Glutamatergic neuron (in vitro differentiated cells): ENCODE results near the gene SLC66A2. TPM values are rescaled to one million over a fixed set of nuclear protein-coding genes. Genes with fewer than 3 reads are reported as not detected.

Source experiments
- DNase-seq: peaks from one replicate; pipeline ENCODE4 v3.0.0; 2022
- H3K27ac Mint-ChIP-seq: one replicate; pipeline ENCODE4 v1.8.0; 2020; ENCODE audit warnings: mild to moderate bottlenecking, mixed read lengths, inconsistent platforms; ENCODE audit not compliant: unreplicated experiment
- H3K27me3 Mint-ChIP-seq: one replicate; pipeline ENCODE4 v1.8.0; 2020; ENCODE audit warnings: mild to moderate bottlenecking, moderate library complexity, mixed read lengths, inconsistent platforms; ENCODE audit not compliant: unreplicated experiment
- H3K36me3 Mint-ChIP-seq: one replicate; pipeline ENCODE4 v1.8.0; 2020; ENCODE audit warnings: mild to moderate bottlenecking, mixed read lengths, inconsistent platforms; ENCODE audit not compliant: unreplicated experiment
- H3K4me1 Mint-ChIP-seq: one replicate; pipeline ENCODE4 v1.8.0; 2020; ENCODE audit warnings: mild to moderate bottlenecking, low read depth, mixed read lengths, inconsistent platforms; ENCODE audit not compliant: unreplicated experiment
- H3K4me3 Mint-ChIP-seq: one replicate; pipeline ENCODE4 v1.8.0; 2020; ENCODE audit warnings: mild to moderate bottlenecking, mixed read lengths, inconsistent platforms; ENCODE audit not compliant: unreplicated experiment
- H3K9me3 Mint-ChIP-seq: one replicate; pipeline ENCODE4 v1.8.0; 2020; ENCODE audit warnings: mild to moderate bottlenecking, moderate library complexity, mixed read lengths, inconsistent platforms; ENCODE audit not compliant: unreplicated experiment
- CTCF ChIP-seq: fragments of 200-600 bp; sonication (generic); IDR thresholded peaks from one replicate; pipeline ENCODE4 v1.5.0; 2021; ENCODE audit not compliant: partially characterized antibody, unreplicated experiment
- total RNA-seq: library from RNA; stranded (reverse); fragmentation: NEBNext Ultra II Directional; extraction: Animal tissue kit (Norgen Biotek cat#: 25700); gene quantifications from one replicate; pipeline ENCODE4 v1.2.1, GENCODE V29; 2021; ENCODE audit not compliant: unreplicated experiment

SLC66A2 gene
- total RNA-seq, 1 donor from 2014 or later = 56.6 TPM

- DNase-seq = no peak
Observed at GRCh38 chr18:79863161-79864005, 88.1 kb downstream of the SLC66A2 start.

DNA sequence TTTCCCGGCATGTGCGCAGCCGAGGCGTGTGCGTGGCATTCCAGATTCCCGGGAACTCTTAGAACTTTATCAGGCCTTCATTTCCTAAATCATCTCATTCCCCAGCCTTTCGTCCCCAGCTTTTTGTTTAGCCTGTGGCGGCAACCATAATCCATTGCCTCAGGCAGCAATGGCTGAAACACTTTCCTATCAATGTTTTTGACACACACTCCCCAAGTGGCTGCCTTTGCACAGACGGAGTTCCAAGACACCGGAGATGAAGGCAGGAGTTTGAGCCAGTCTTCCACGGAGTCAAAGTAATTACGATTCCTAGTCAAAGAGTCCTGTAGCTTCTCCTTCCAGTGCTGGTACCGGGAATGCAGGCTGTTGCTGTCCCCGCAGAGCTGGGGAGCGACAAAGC is 88.9 kb downstream of the SLC66A2 start:
- Mint-ChIP-seq H3K27ac (no peak overlapping the region), H3K4me1 (no peaks in the 10 kb centered on the region), H3K36me3 (peaks cover 14% of the 10 kb centered on the region), H3K27me3 (peaks cover 6% of the 10 kb centered on the region), H3K9me3 (peaks cover 10% of the 10 kb centered on the region), H3K4me3 (no peak overlapping the region)
- DNase-seq = no peak
- TF ChIP-seq CTCF = no peak

More at GRCh38 chr18:79863161-79864005, 88.1 kb downstream of the SLC66A2 start:
- Mint-ChIP-seq H3K4me1 (no peaks in the 10 kb centered on the region), H3K27ac (no peak overlapping the region), H3K27me3 (peaks cover 6% of the 10 kb centered on the region), H3K4me3 (no peak overlapping the region), H3K36me3 (peaks cover 14% of the 10 kb centered on the region), H3K9me3 (peaks cover 10% of the 10 kb centered on the region)
- no peak for TF ChIP-seq CTCF

- Mint-ChIP-seq H3K36me3 (peaks cover 14% of the 10 kb centered on the region), H3K4me1 (no peaks in the 10 kb centered on the region), H3K27me3 (peaks cover 6% of the 10 kb centered on the region), H3K9me3 (peaks cover 13% of the 10 kb centered on the region), H3K27ac (no peak overlapping the region), H3K4me3 (no peak overlapping the region)
- DNase-seq = no peak
- TF ChIP-seq CTCF = no peak
Observed at GRCh38 chr18:79861687-79862086, 89.8 kb downstream of the SLC66A2 start.

- peaks cover 12% of the 10 kb centered on the region for H3K27me3 Mint-ChIP-seq
- H3K9me3 Mint-ChIP-seq = peaks cover 17% of the 10 kb centered on the region
Observed at GRCh38 chr18:79859314-79859713, 92.1 kb downstream of the SLC66A2 start.

More at GRCh38 chr18:79859314-79859713, 92.1 kb downstream of the SLC66A2 start:
- Mint-ChIP-seq H3K27ac (no peak overlapping the region), H3K36me3 (peaks cover 14% of the 10 kb centered on the region), H3K4me3 (no peak overlapping the region), H3K4me1 (peaks cover 10% of the 10 kb centered on the region)
- DNase-seq = no peak
- no peak for TF ChIP-seq CTCF
